ENCODE results near the gene DCDC2.

The DCDC2 gene

GRCh38 chr6:24140591-24140990, 217.3 kb downstream of the DCDC2 start:
- H3K4me2 ChIP-seq (ENCODE audit: low read length): no peak overlapping the region
- H3K27me3 ChIP-seq (ENCODE audit: control insufficient read depth, insufficient read depth, low read length): no peaks in the 10 kb centered on the region
- H3K4me1 ChIP-seq: no peaks in the 10 kb centered on the region
- H3K9me3 ChIP-seq (ENCODE audit: control insufficient read depth, low read length): no peaks in the 10 kb centered on the region
- no peak overlapping the region for H3K27ac ChIP-seq
- H3K79me2 ChIP-seq: no peaks in the 10 kb centered on the region
- H3K36me3 ChIP-seq (ENCODE audit: control insufficient read depth, insufficient read depth, low read length): no peaks in the 10 kb centered on the region
- TF ChIP-seq, protein P1, sequence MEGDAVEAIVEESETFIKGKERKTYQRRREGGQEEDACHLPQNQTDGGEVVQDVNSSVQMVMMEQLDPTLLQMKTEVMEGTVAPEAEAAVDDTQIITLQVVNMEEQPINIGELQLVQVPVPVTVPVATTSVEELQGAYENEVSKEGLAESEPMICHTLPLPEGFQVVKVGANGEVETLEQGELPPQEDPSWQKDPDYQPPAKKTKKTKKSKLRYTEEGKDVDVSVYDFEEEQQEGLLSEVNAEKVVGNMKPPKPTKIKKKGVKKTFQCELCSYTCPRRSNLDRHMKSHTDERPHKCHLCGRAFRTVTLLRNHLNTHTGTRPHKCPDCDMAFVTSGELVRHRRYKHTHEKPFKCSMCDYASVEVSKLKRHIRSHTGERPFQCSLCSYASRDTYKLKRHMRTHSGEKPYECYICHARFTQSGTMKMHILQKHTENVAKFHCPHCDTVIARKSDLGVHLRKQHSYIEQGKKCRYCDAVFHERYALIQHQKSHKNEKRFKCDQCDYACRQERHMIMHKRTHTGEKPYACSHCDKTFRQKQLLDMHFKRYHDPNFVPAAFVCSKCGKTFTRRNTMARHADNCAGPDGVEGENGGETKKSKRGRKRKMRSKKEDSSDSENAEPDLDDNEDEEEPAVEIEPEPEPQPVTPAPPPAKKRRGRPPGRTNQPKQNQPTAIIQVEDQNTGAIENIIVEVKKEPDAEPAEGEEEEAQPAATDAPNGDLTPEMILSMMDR (IDR thresholded peaks at IDR 0.05): no peak
- H2AFZ ChIP-seq: no peak overlapping the region
- H3K9ac ChIP-seq: no peak overlapping the region
- no peak overlapping the region for H3K4me3 ChIP-seq (ENCODE audit: low read depth, low read length)

- Histone ChIP-seq H3K9ac (no peak overlapping the region), H3K4me2 (ENCODE audit: low read length) (no peak overlapping the region), H3K36me3 (ENCODE audit: control insufficient read depth, insufficient read depth, low read length) (no peaks in the 10 kb centered on the region), H3K9me3 (ENCODE audit: control insufficient read depth, low read length) (no peaks in the 10 kb centered on the region), H3K4me3 (ENCODE audit: low read depth, low read length) (no peak overlapping the region), H3K79me2 (no peaks in the 10 kb centered on the region), H3K4me1 (no peaks in the 10 kb centered on the region), H3K27me3 (ENCODE audit: control insufficient read depth, insufficient read depth, low read length) (no peaks in the 10 kb centered on the region), H2AFZ (no peak overlapping the region), H3K27ac (no peak overlapping the region)
- TF ChIP-seq, protein P1 (IDR thresholded peaks at IDR 0.05): no peak
Observed at GRCh38 chr6:24139639-24140038, 218.2 kb downstream of the DCDC2 start.

DNA sequence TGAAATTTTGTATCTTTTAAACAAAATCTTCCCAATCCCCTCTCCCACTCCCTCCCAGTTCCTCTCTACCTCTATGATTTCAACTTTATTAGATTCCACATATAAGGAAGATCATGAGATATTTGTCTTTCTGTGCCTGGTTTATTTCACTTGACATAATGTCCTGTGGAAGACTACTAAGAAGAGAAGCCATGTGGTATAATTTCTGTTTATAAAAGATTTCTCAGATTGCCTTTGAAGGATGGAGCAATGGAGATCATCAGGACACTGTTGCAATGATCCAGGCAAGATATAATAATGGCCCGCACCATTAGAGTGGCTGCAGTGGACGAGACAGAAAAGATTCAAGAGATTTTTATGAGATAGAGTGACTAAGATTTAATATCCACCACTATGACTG, 218.8 kb downstream of the DCDC2 start:
- Histone ChIP-seq H3K4me1 (no peaks in the 10 kb centered on the region), H3K27ac (no peak overlapping the region), H3K4me3 (ENCODE audit: low read depth, low read length) (no peak overlapping the region), H3K4me2 (ENCODE audit: low read length) (no peak overlapping the region), H3K27me3 (ENCODE audit: control insufficient read depth, insufficient read depth, low read length) (no peaks in the 10 kb centered on the region), H2AFZ (no peak overlapping the region), H3K9me3 (ENCODE audit: control insufficient read depth, low read length) (no peaks in the 10 kb centered on the region), H3K9ac (no peak overlapping the region), H3K79me2 (no peaks in the 10 kb centered on the region), H3K36me3 (ENCODE audit: control insufficient read depth, insufficient read depth, low read length) (no peaks in the 10 kb centered on the region)
- TF ChIP-seq, protein P1 (IDR thresholded peaks at IDR 0.05): no peak

DNA sequence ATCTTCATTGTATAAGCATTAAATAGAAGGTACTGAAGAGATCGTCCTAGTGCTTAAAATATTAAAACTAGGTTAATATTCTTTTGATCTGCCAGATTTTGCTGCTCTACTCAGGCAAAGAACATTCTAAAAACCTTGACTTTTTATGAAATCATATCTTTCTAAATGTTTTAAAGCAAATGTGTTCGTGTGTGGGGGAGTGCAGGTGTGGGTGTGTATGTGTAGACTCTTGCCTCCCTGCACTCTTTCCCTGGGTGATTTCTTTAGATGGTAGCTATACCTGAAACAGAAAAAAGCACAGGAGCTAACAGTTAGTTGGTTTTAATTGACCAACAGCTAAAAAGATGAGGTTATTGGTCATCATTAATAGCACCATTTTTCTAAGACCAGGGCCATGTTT, 226.1 kb downstream of the DCDC2 start:
- Histone ChIP-seq H3K27ac (no peak overlapping the region), H3K4me2 (ENCODE audit: low read length) (no peak overlapping the region)
- TF ChIP-seq, protein P1 (IDR thresholded peaks at IDR 0.05): no peak

GRCh38 chr6:24127316-24127715, 230.5 kb downstream of the DCDC2 start:
- TF ChIP-seq, protein P1 (IDR thresholded peaks at IDR 0.05): no peak
- Histone ChIP-seq H3K9ac (no peak overlapping the region), H3K79me2 (no peaks in the 10 kb centered on the region), H3K9me3 (ENCODE audit: control insufficient read depth, low read length) (no peaks in the 10 kb centered on the region), H2AFZ (peak overlapping the region; percentile 91), H3K4me1 (peaks cover 7% of the 10 kb centered on the region), H3K27ac (no peak overlapping the region), H3K4me2 (ENCODE audit: low read length) (no peak overlapping the region), H3K27me3 (ENCODE audit: control insufficient read depth, insufficient read depth, low read length) (no peaks in the 10 kb centered on the region), H3K36me3 (ENCODE audit: control insufficient read depth, insufficient read depth, low read length) (no peaks in the 10 kb centered on the region), H3K4me3 (ENCODE audit: low read depth, low read length) (no peak overlapping the region)

More for the DNA sequence above, 226.1 kb downstream of the DCDC2 start:
- Histone ChIP-seq H2AFZ (no peak overlapping the region), H3K4me3 (ENCODE audit: low read depth, low read length) (no peak overlapping the region), H3K9ac (no peak overlapping the region), H3K9me3 (ENCODE audit: control insufficient read depth, low read length) (no peaks in the 10 kb centered on the region), H3K27me3 (ENCODE audit: control insufficient read depth, insufficient read depth, low read length) (no peaks in the 10 kb centered on the region), H3K4me1 (peaks cover 5% of the 10 kb centered on the region), H3K36me3 (ENCODE audit: control insufficient read depth, insufficient read depth, low read length) (no peaks in the 10 kb centered on the region), H3K79me2 (no peaks in the 10 kb centered on the region)

Measured in parathyroid adenoma (tissue), 2 donors.